KBM-7 (cell line): ENCODE measurements around the gene C20orf141.

ENCODE experiments used
- DNase-seq: peaks from one replicate; pipeline ENCODE4 v3.0.0-alpha.2; 2015
- in situ Hi-C: fragments of 300-500 bp; cut with MboI; formaldehyde crosslinking; loops from 2 replicates; pipeline ENCODE4 v1.14.3; 2020; ENCODE audit warnings: low sequenced_read_pairs, low pct_unique_long_range_greater_than_20kb, mixed read lengths

The C20orf141 gene

DNA sequence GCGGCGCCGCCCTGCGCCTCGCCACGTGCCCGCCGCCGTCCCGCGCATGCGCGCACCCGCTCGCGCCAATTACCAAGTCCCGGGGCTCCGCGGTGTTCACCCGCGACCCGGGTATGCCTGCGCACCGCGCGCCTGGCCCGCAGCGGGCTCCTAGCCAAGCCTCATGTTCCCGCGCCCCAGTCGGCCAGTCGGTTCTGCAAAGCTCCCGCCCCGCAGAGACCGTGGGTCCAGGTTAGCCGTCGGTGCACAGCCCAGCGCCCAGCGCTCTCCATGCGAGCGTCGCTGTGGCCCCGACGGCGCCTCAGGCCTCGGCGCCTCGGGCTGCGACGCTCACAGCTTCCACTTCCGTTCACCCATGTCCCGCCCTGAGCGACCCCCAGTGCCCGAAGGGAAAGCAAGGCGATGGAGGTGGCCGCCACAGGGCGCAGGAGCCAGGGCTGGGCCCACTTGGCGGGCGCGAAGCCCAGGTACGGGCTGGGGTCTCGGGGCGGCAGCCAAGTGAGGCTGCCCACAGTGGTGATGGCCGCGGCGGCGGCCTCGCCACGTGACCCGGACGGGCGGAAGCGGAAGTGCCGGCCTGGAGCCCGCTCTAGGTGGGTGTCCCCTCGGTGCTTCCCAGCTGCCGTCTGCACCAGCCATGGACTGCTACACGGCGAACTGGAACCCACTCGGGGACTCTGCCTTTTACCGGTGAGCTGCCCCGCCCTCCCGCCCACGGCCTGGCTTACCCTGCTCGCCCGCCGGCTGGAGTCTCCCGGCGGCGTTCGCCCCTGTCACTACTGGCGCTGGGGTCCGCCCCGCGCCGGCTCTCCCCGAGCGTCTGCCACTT, 25.6 kb downstream of the C20orf141 start, which contains the start of the genes PCED1A and VPS16:
Gene PCED1A, minus strand, starts transcription at position 518 of the 829 bp plus-strand sequence. CDS start 743 bp downstream, outside the sequence.
Gene VPS16, plus strand, starts transcription at position 608 of the 829 bp plus-strand sequence. Its CDS starts 30 bp downstream, at position 638.
- in situ Hi-C loops = no loop called here
- peak; percentile 85 for DNase-seq

- DNase-seq = peak; percentile 35
- in situ Hi-C loops = no loop called here
These were observed 26.3 kb downstream of the C20orf141 start for GRCh38 chr20:2840967-2841531.

DNA sequence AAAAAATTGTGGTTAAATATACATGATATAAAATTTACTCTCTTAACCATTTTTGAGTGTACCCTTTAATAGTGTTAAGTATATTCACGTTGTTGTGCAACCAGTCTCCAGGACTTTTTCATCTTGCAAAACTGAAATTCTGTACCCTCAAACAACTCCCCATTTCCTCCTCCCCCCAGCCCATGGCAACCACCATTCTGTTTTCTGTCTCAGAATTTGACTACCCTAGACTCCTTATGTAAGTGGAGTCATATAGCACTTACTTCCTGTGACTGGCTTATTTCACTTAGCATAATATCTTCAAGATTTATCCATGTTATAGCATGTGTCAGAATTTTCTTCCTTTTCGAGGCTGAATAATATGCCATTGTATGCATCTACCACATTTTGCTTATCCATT, 30.8 kb downstream of the C20orf141 start:
- in situ Hi-C loops = no loop called here
- DNase-seq = no peak

DNA sequence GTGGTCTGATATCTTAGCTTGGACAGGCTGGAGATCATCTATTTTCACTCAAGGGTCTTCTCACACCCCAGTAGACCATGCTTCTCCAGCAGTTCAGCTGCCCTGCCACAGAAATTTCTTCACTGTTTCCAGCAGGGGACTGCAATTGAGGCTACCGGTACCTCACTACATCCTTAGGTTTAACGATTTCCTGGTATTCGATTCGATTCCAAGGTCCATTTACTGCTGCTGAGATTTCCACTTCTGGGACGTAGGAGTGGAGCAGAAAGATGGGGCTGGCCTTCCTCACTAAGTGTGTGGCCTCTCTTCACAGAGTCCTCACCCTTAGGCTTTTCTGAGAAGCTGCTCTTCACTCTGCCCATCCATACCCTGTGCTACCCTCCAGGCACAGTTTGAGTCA, 31.9 kb downstream of the C20orf141 start:
- in situ Hi-C loops = no loop called here

GRCh38 chr20:2847802-2848201, 33.0 kb downstream of the C20orf141 start:
- in situ Hi-C loops = no loop called here

More for the DNA sequence above, 31.9 kb downstream of the C20orf141 start:
- DNase-seq = no peak

DNA sequence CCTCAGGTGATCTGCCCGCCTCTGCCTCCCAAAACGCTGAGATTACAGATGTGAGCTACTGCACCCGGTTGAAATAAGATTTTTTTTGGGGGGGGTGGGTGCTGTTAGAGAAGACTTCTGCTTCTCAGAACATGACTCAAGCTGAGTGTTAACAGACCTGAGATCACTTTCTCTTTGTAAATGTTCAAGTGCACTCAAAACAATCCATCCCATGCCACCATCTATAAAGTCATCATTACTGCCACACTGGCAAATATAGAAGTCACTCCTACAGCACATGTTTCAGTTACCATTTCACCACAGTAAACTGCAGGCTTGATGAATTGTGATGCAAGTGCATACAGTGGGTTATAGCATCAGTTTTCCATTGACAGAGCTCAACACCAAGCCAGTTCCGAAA, 34.7 kb downstream of the C20orf141 start:
- in situ Hi-C loops = no loop called here
- no peak for DNase-seq

More at GRCh38 chr20:2847802-2848201, 33.0 kb downstream of the C20orf141 start:
- DNase-seq = no peak

DNA sequence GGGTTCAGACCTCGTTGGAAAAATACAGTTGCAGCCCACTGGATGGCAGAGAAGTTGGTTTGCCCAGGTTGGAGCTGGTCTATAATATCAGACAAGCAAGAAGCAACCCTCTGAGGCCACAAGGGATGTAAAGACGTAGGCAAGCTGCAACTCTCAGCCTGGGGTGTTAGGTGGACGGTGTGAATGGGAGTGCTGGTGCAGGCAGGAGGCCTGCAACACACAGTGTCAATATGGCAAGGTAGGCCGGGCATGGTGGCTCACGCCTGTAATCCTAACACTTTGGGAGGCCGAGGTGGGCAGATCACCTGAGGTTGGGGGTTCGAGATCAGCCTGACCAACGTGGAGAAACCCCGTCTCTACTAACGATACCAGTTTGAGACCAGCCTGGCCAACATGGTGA, 36.3 kb downstream of the C20orf141 start:
- DNase-seq = no peak

DNA sequence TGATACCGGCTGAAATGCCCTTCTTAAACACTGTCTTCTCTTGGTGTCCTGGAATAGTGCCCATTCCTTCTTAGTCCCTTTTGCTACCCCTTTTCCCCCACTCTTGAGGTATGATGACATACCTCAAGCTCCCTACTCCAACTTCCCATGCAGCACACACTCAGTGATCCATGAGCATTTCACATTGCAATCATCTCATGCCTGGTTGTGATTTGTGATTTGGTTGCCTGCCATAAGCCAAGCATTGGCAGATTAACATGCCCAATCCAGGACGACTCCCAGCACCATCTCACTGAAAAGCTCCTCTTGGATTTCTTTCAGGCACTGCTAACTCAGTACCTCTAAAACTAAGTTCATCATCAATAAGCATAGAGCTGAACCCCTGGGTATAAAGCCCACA, 43.8 kb downstream of the C20orf141 start:
- in situ Hi-C loops = no loop called here
- DNase-seq = no peak

More for the DNA sequence above, 36.3 kb downstream of the C20orf141 start:
- in situ Hi-C loops = no loop called here

GRCh38 chr20:2859330-2860121, 44.7 kb downstream of the C20orf141 start:
- in situ Hi-C loops = no loop called here
- DNase-seq = no peak

GRCh38 chr20:2864626-2865025, 49.8 kb downstream of the C20orf141 start:
- in situ Hi-C loops = no loop called here
- DNase-seq = no peak

GRCh38 chr20:2865101-2865500, 50.3 kb downstream of the C20orf141 start:
- in situ Hi-C loops = no loop called here
- no peak for DNase-seq
